GM21737 (cell line): ENCODE results near the gene CYYR1.

Experiments
- ATAC-seq: cut with Tn5 transposase; IDR thresholded peaks from one replicate; pipeline ENCODE4 v1.9.1; 2021; ENCODE audit warnings: mild to moderate bottlenecking, moderate library complexity; ENCODE audit not compliant: unreplicated experiment

CYYR1 gene

GRCh38 chr21:26443291-26443690 is 129.8 kb downstream of the CYYR1 start:
- no peak for ATAC-seq

- no peak for ATAC-seq
These were observed 131.9 kb downstream of the CYYR1 start for GRCh38 chr21:26441149-26441548.

GRCh38 chr21:26438976-26439375 is 134.1 kb downstream of the CYYR1 start:
- ATAC-seq = no peak

- ATAC-seq = no peak
These were observed 135.6 kb downstream of the CYYR1 start for GRCh38 chr21:26437326-26438009.

- ATAC-seq = no peak
These were observed 139.7 kb downstream of the CYYR1 start for GRCh38 chr21:26433386-26433785.

GRCh38 chr21:26432410-26432809 is 140.7 kb downstream of the CYYR1 start:
- no peak for ATAC-seq

GRCh38 chr21:26425576-26425975 is 147.5 kb downstream of the CYYR1 start:
- ATAC-seq = no peak

- no peak for ATAC-seq
These were observed 149.6 kb downstream of the CYYR1 start for GRCh38 chr21:26423511-26423910.

- no peak for ATAC-seq
These were observed 150.4 kb downstream of the CYYR1 start for GRCh38 chr21:26422706-26423105.

GRCh38 chr21:26422138-26422537 is 150.9 kb downstream of the CYYR1 start:
- no peak for ATAC-seq

- no peak for ATAC-seq
These were observed 151.4 kb downstream of the CYYR1 start for GRCh38 chr21:26421724-26422123.
